Mammary epithelial cell (primary cell): Measurements from ENCODE around the gene PLCH1.

Experiments
- EZH2 ChIP-seq: IDR thresholded peaks from 2 replicates; pipeline ENCODE4 v1.6.1; 2012; ENCODE audit warnings: low read length, inconsistent platforms, borderline replicate concordance
- TF ChIP-seq, protein P1 (sequence below), 2 donors: IDR thresholded peaks in 1 of 2; conservative IDR thresholded peaks in 1 of 2; 2 replicates each; pipeline ENCODE4 v1.5.1; 2011 to 2012; ENCODE audit warnings: inconsistent platforms in 2 of 2, low read length in 2 of 2, mild to moderate bottlenecking in 2 of 2, control low read depth in 1 of 2, low read depth in 1 of 2; ENCODE audit not compliant: insufficient read depth in 1 of 2; ENCODE audit errors: extremely low read depth in 1 of 2

DNA sequence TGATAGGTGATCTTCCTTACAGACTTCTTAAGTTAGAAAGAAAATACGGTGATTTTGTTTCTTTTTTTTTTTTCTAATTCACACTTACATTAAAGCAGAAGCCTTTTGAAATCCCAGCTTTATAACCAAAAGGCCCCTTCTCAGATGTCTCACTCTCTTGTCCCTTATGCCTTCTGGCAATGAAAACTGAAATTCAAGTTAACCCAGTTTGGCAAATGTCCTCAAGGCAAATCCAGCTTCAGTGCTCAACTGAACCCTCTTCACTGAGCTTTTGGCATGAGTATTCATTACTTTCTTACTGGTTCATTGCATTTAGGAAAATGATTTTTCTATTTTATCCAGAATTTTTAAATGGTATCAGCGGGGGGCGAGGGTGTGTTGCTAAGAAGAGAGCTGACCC lies 17.0 kb downstream of the PLCH1 start:
- TF ChIP-seq, protein P1, sequence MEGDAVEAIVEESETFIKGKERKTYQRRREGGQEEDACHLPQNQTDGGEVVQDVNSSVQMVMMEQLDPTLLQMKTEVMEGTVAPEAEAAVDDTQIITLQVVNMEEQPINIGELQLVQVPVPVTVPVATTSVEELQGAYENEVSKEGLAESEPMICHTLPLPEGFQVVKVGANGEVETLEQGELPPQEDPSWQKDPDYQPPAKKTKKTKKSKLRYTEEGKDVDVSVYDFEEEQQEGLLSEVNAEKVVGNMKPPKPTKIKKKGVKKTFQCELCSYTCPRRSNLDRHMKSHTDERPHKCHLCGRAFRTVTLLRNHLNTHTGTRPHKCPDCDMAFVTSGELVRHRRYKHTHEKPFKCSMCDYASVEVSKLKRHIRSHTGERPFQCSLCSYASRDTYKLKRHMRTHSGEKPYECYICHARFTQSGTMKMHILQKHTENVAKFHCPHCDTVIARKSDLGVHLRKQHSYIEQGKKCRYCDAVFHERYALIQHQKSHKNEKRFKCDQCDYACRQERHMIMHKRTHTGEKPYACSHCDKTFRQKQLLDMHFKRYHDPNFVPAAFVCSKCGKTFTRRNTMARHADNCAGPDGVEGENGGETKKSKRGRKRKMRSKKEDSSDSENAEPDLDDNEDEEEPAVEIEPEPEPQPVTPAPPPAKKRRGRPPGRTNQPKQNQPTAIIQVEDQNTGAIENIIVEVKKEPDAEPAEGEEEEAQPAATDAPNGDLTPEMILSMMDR (conservative IDR thresholded peaks at IDR 0.05 in 1 of 2, IDR thresholded peaks at IDR 0.05 in 1 of 2; ENCODE audit: extremely low read depth in 1 of 2, insufficient read depth in 1 of 2, low read depth in 1 of 2, low read length in 2 of 2): no peak
- TF ChIP-seq EZH2: no peak
